SK-N-SH (cell line): ENCODE measurements around the gene LMBR1L.

Experiments used
- EP300 ChIP-seq, 2 experiments: IDR thresholded peaks; 2 replicates each; pipeline versions ENCODE4 v1.4.0 to v1.6.1; 2012; ENCODE audit warnings: borderline replicate concordance in 1 of 2, low read depth in 1 of 2, low read length in 1 of 2
- GATA2 ChIP-seq: sonication (generic); formaldehyde crosslinking; IDR thresholded peaks from 2 replicates; pipeline ENCODE4 v1.5.0; 2020; ENCODE audit warnings: mild to moderate bottlenecking, missing genetic modification reagents
- JUND ChIP-seq: IDR thresholded peaks from 2 replicates; pipeline ENCODE4 v1.4.0; 2012
- NFIC ChIP-seq: IDR thresholded peaks from 2 replicates; pipeline ENCODE4 v1.4.0; 2012; ENCODE audit warnings: borderline replicate concordance
- TCF12 ChIP-seq: IDR thresholded peaks from 2 replicates; pipeline ENCODE4 v1.4.0; 2012
- TF ChIP-seq, protein P1 (sequence below): IDR thresholded peaks from 2 replicates; pipeline ENCODE4 v1.6.1; 2012; ENCODE audit warnings: mild to moderate bottlenecking, low read depth, low read length, moderate library complexity
- TF ChIP-seq, protein P2 (sequence below): fragments of 200-600 bp; sonication (generic); IDR thresholded peaks from 2 replicates; pipeline ENCODE4 v1.6.1; 2017; ENCODE audit warnings: antibody characterized with exemption, mild to moderate bottlenecking, moderate library complexity

DNA sequence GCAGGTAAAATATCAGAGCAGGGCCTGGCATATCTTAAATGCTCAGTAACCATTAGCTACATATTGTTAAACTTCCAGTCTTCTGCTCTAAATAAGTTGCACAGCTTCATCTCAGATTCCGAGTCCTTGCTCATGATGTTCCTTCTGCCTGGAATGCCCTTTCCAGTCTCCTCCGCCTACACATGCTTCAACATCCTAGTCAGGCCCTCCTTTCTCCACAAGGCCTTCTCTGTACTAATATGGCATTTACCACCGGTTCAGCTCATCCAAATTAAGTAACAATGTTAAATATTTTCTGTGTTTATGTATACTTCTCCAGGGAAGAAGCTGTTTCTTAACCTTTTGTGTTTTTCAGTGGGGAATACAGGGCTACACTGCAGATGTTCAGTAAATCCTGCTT lies 24.5 kb downstream of the LMBR1L start:
- TF ChIP-seq, protein P1, sequence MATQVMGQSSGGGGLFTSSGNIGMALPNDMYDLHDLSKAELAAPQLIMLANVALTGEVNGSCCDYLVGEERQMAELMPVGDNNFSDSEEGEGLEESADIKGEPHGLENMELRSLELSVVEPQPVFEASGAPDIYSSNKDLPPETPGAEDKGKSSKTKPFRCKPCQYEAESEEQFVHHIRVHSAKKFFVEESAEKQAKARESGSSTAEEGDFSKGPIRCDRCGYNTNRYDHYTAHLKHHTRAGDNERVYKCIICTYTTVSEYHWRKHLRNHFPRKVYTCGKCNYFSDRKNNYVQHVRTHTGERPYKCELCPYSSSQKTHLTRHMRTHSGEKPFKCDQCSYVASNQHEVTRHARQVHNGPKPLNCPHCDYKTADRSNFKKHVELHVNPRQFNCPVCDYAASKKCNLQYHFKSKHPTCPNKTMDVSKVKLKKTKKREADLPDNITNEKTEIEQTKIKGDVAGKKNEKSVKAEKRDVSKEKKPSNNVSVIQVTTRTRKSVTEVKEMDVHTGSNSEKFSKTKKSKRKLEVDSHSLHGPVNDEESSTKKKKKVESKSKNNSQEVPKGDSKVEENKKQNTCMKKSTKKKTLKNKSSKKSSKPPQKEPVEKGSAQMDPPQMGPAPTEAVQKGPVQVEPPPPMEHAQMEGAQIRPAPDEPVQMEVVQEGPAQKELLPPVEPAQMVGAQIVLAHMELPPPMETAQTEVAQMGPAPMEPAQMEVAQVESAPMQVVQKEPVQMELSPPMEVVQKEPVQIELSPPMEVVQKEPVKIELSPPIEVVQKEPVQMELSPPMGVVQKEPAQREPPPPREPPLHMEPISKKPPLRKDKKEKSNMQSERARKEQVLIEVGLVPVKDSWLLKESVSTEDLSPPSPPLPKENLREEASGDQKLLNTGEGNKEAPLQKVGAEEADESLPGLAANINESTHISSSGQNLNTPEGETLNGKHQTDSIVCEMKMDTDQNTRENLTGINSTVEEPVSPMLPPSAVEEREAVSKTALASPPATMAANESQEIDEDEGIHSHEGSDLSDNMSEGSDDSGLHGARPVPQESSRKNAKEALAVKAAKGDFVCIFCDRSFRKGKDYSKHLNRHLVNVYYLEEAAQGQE = no peak
- TF ChIP-seq, protein P2, sequence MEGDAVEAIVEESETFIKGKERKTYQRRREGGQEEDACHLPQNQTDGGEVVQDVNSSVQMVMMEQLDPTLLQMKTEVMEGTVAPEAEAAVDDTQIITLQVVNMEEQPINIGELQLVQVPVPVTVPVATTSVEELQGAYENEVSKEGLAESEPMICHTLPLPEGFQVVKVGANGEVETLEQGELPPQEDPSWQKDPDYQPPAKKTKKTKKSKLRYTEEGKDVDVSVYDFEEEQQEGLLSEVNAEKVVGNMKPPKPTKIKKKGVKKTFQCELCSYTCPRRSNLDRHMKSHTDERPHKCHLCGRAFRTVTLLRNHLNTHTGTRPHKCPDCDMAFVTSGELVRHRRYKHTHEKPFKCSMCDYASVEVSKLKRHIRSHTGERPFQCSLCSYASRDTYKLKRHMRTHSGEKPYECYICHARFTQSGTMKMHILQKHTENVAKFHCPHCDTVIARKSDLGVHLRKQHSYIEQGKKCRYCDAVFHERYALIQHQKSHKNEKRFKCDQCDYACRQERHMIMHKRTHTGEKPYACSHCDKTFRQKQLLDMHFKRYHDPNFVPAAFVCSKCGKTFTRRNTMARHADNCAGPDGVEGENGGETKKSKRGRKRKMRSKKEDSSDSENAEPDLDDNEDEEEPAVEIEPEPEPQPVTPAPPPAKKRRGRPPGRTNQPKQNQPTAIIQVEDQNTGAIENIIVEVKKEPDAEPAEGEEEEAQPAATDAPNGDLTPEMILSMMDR = no peak
- TF ChIP-seq JUND (no peak), GATA2 (CRISPR knock-in tag) (no peak), NFIC (no peak), EP300 (IDR thresholded peaks at IDR 0.05; ENCODE audit: borderline replicate concordance in 1 of 2, low read depth in 1 of 2, low read length in 1 of 2) (no peak), TCF12 (no peak)
